HG03460 (cell line): ENCODE data around the gene KNSTRN.

ENCODE experiments used
- ATAC-seq: cut with Tn5 transposase; IDR thresholded peaks from one replicate; pipeline ENCODE4 v1.9.1; 2021; ENCODE audit not compliant: unreplicated experiment

KNSTRN gene

GRCh38 chr15:40365016-40365415 lies 17.5 kb upstream of the KNSTRN start:
- ATAC-seq: no peak

GRCh38 chr15:40365624-40366456 lies 16.7 kb upstream of the KNSTRN start:
- no peak for ATAC-seq

GRCh38 chr15:40366457-40367370 lies 15.8 kb upstream of the KNSTRN start:
- no peak for ATAC-seq

- no peak for ATAC-seq
Observed at GRCh38 chr15:40367371-40367685, 15.2 kb upstream of the KNSTRN start.

- ATAC-seq: peak; percentile 83
Observed at GRCh38 chr15:40367686-40368611, 14.6 kb upstream of the KNSTRN start.

GRCh38 chr15:40368719-40369473 lies 13.6 kb upstream of the KNSTRN start:
- ATAC-seq: no peak

GRCh38 chr15:40369474-40369869 lies 13.0 kb upstream of the KNSTRN start:
- ATAC-seq: no peak

- no peak for ATAC-seq
Observed at GRCh38 chr15:40369971-40370370, 12.6 kb upstream of the KNSTRN start.

- no peak for ATAC-seq
Observed at GRCh38 chr15:40372981-40373380, 9.5 kb upstream of the KNSTRN start.

GRCh38 chr15:40377606-40378005 lies 4.9 kb upstream of the KNSTRN start:
- no peak for ATAC-seq

GRCh38 chr15:40379374-40379773 lies 3.1 kb upstream of the KNSTRN start:
- no peak for ATAC-seq

GRCh38 chr15:40379853-40380252 lies 2.7 kb upstream of the KNSTRN start:
- no peak for ATAC-seq

GRCh38 chr15:40380636-40381035 lies 1.9 kb upstream of the KNSTRN start:
- no peak for ATAC-seq

- no peak for ATAC-seq
Observed at GRCh38 chr15:40381818-40382529, 547 bp upstream of the KNSTRN start.

- ATAC-seq: no peak
Observed at GRCh38 chr15:40386480-40386879, 4.0 kb downstream of the KNSTRN start.

- ATAC-seq: no peak
Observed at GRCh38 chr15:40388941-40389823, 6.7 kb downstream of the KNSTRN start.

- ATAC-seq: no peak
Observed at GRCh38 chr15:40389824-40390595, 7.5 kb downstream of the KNSTRN start.
